ENCODE results near the gene CARD11.

CARD11 gene

GRCh38 chr7:3007696-3008095 lies 36.0 kb downstream of the CARD11 start:
- TF ChIP-seq CTCF (IDR thresholded peaks at IDR 0.05; ENCODE audit: low read depth, low read length), result no peak
- DNase-seq (ENCODE audit: extremely low read depth, low read depth), result no peak

- DNase-seq (ENCODE audit: extremely low read depth, low read depth), result no peak
- no peak for TF ChIP-seq CTCF (IDR thresholded peaks at IDR 0.05; ENCODE audit: low read depth, low read length)
Measured at GRCh38 chr7:3005257-3005656, 38.4 kb downstream of the CARD11 start.

GRCh38 chr7:3003936-3004335 lies 39.7 kb downstream of the CARD11 start:
- DNase-seq (ENCODE audit: extremely low read depth, low read depth), result no peak
- no peak for TF ChIP-seq CTCF (IDR thresholded peaks at IDR 0.05; ENCODE audit: low read depth, low read length)

- no peak for DNase-seq (ENCODE audit: extremely low read depth, low read depth)
- TF ChIP-seq CTCF (IDR thresholded peaks at IDR 0.05; ENCODE audit: low read depth, low read length), result no peak
Measured at GRCh38 chr7:3002631-3003030, 41.0 kb downstream of the CARD11 start.

GRCh38 chr7:3000566-3000965 lies 43.1 kb downstream of the CARD11 start:
- TF ChIP-seq CTCF (IDR thresholded peaks at IDR 0.05; ENCODE audit: low read depth, low read length), result no peak
- no peak for DNase-seq (ENCODE audit: extremely low read depth, low read depth)

- DNase-seq (ENCODE audit: extremely low read depth, low read depth), result no peak
- no peak for TF ChIP-seq CTCF (IDR thresholded peaks at IDR 0.05; ENCODE audit: low read depth, low read length)
Measured at GRCh38 chr7:2999078-2999500, 44.6 kb downstream of the CARD11 start.

GRCh38 chr7:2997014-2997413 lies 46.7 kb downstream of the CARD11 start:
- no peak for DNase-seq (ENCODE audit: extremely low read depth, low read depth)
- no peak for TF ChIP-seq CTCF (IDR thresholded peaks at IDR 0.05; ENCODE audit: low read depth, low read length)

All from AG09319 (cell line).